GM23338 (cell line): ENCODE results near the gene GRIK2. TPM values are rescaled to one million over a fixed set of nuclear protein-coding genes. Genes with fewer than 3 reads are reported as not detected.

Source experiments
- ATAC-seq: fragments of 200-7000 bp; cut with Tn5 transposase; 3 replicates; pipeline ENCODE4 v1.9.1; 2020
- DNase-seq: peaks from one replicate; pipeline ENCODE4 v3.0.0-alpha.2; 2015; ENCODE audit warnings: low spot score
- H2AFZ ChIP-seq: fragments of 200-600 bp; sonication (generic); 2 replicates; pipeline ENCODE4 v1.8.0; 2016; ENCODE audit warnings: antibody characterized with exemption, mild to moderate bottlenecking, moderate library complexity
- H3F3A ChIP-seq: fragments of 200-600 bp; sonication (generic); replicated peaks from 2 replicates; pipeline ENCODE4 v1.8.0; 2017; ENCODE audit warnings: antibody characterized with exemption, mixed run types, low read depth
- H3K27ac ChIP-seq: fragments of 200-600 bp; sonication (generic); 2 replicates; pipeline ENCODE4 v1.6.1; 2016; ENCODE audit warnings: low read depth
- H3K27me3 ChIP-seq: fragments of 200-600 bp; sonication (generic); 2 replicates; pipeline ENCODE4 v1.8.0; 2016; ENCODE audit warnings: mild to moderate bottlenecking, mixed run types, moderate library complexity; ENCODE audit not compliant: insufficient read depth
- H3K36me3 ChIP-seq: fragments of 200-600 bp; sonication (generic); 2 replicates; pipeline ENCODE4 v1.8.0; 2016; ENCODE audit warnings: mild to moderate bottlenecking; ENCODE audit not compliant: insufficient read depth
- H3K4me1 ChIP-seq: fragments of 200-600 bp; sonication (generic); 2 replicates; pipeline ENCODE4 v1.8.0; 2016; ENCODE audit warnings: mild to moderate bottlenecking, moderate library complexity; ENCODE audit not compliant: insufficient read depth
- H3K4me2 ChIP-seq: fragments of 200-600 bp; sonication (generic); 2 replicates; pipeline ENCODE4 v1.7.1; 2017; ENCODE audit warnings: mixed run types
- H3K4me3 ChIP-seq: fragments of 200-600 bp; sonication (generic); 2 replicates; pipeline ENCODE4 v1.6.1; 2016; ENCODE audit warnings: mixed run types
- H3K79me2 ChIP-seq: fragments of 200-600 bp; sonication (generic); replicated peaks from 2 replicates; pipeline ENCODE4 v1.8.0; 2017; ENCODE audit warnings: mild to moderate bottlenecking; ENCODE audit not compliant: insufficient read depth
- H3K9me2 ChIP-seq: fragments of 200-600 bp; sonication (generic); 2 replicates; pipeline ENCODE4 v1.8.0; 2017; ENCODE audit not compliant: insufficient read depth
- H4K20me1 ChIP-seq: fragments of 200-600 bp; sonication (generic); replicated peaks from 2 replicates; pipeline ENCODE4 v1.8.0; 2017; ENCODE audit warnings: mild to moderate bottlenecking; ENCODE audit not compliant: insufficient read depth
- H3K27ac Mint-ChIP-seq: 2 replicates; pipeline ENCODE4 v1.8.0; 2020; ENCODE audit warnings: inconsistent platforms, mild to moderate bottlenecking, moderate library complexity, mixed read lengths
- H3K27me3 Mint-ChIP-seq: 3 replicates; pipeline ENCODE4 v1.8.0; 2022; ENCODE audit warnings: low read depth, mild to moderate bottlenecking, moderate library complexity, mixed read lengths, inconsistent platforms; ENCODE audit not compliant: insufficient read depth, poor library complexity
- H3K36me3 Mint-ChIP-seq: 3 replicates; pipeline ENCODE4 v1.8.0; 2021; ENCODE audit warnings: low read depth, mild to moderate bottlenecking, inconsistent platforms, moderate library complexity, mixed read lengths
- H3K4me1 Mint-ChIP-seq: 3 replicates; pipeline ENCODE4 v1.8.0; 2020; ENCODE audit warnings: mild to moderate bottlenecking, inconsistent platforms, mixed read lengths
- H3K4me3 Mint-ChIP-seq: 3 replicates; pipeline ENCODE4 v1.8.0; 2021; ENCODE audit warnings: moderate library complexity, mild to moderate bottlenecking, inconsistent platforms, mixed read lengths
- H3K9me3 Mint-ChIP-seq: 3 replicates; pipeline ENCODE4 v1.8.0; 2020; ENCODE audit warnings: moderate library complexity, mild to moderate bottlenecking, inconsistent platforms, mixed read lengths
- CREB1 ChIP-seq: fragments of 250-450 bp; sonication (Bioruptor Pico); IDR thresholded peaks from 2 replicates; pipeline ENCODE4 v1.5.0; 2020; ENCODE audit warnings: low read depth, mild to moderate bottlenecking, moderate library complexity
- CTCF ChIP-seq, 2 experiments: fragments of 200-600 bp in 1 of 2; sonication (generic) in 1 of 2; conservative IDR thresholded peaks; 2 replicates each; pipeline versions ENCODE4 v1.5.1 to v1.6.1; 2016 to 2017; ENCODE audit warnings: antibody characterized with exemption in 2 of 2, low read depth in 2 of 2, mild to moderate bottlenecking in 2 of 2, moderate library complexity in 1 of 2
- ETS1 ChIP-seq: IDR thresholded peaks from 2 replicates; pipeline ENCODE4 v1.6.1; 2016; ENCODE audit warnings: antibody characterized with exemption
- EZH2 ChIP-seq: fragments of 200-600 bp; sonication (generic); IDR thresholded peaks from one replicate; pipeline ENCODE4 v1.8.0; 2017; ENCODE audit warnings: antibody characterized with exemption, mild to moderate bottlenecking, low read depth; ENCODE audit not compliant: unreplicated experiment
- EZH2phosphoT487 ChIP-seq: fragments of 200-600 bp; sonication (generic); IDR thresholded peaks from one replicate; pipeline ENCODE4 v1.8.1; 2018; ENCODE audit warnings: antibody characterized with exemption; ENCODE audit not compliant: unreplicated experiment
- JUNB ChIP-seq: IDR thresholded peaks from one replicate; pipeline ENCODE4 v1.6.1; 2016; ENCODE audit warnings: antibody characterized with exemption; ENCODE audit not compliant: unreplicated experiment
- NANOG ChIP-seq: IDR thresholded peaks from 2 replicates; pipeline ENCODE4 v1.6.1; 2016; ENCODE audit warnings: antibody characterized with exemption, borderline replicate concordance
- POLR2AphosphoS5 ChIP-seq: IDR thresholded peaks from 2 replicates; pipeline ENCODE4 v1.6.1; 2016; ENCODE audit warnings: antibody characterized with exemption, low read depth
- REST ChIP-seq: IDR thresholded peaks from one replicate; pipeline ENCODE4 v1.6.1; 2018; ENCODE audit warnings: antibody characterized with exemption; ENCODE audit not compliant: unreplicated experiment
- STAT1 ChIP-seq: IDR thresholded peaks from one replicate; pipeline ENCODE4 v1.6.1; 2016; ENCODE audit warnings: antibody characterized with exemption; ENCODE audit not compliant: unreplicated experiment
- ZNF114 ChIP-seq: fragments of 250-450 bp; sonication (Bioruptor Pico); IDR thresholded peaks from 2 replicates; pipeline ENCODE4 v1.5.0; 2020; ENCODE audit warnings: mild to moderate bottlenecking, moderate library complexity
- ZNF331 ChIP-seq: fragments of 250-450 bp; sonication (Bioruptor Pico); IDR thresholded peaks from 2 replicates; pipeline ENCODE4 v1.5.0; 2020; ENCODE audit warnings: low read depth, mild to moderate bottlenecking, moderate library complexity
- ZNF462 ChIP-seq: fragments of 250-450 bp; sonication (Bioruptor Pico); IDR thresholded peaks from 2 replicates; pipeline ENCODE4 v1.5.0; 2020; ENCODE audit warnings: mild to moderate bottlenecking, moderate library complexity
- polyA plus RNA-seq: library from polyadenylated mRNA; unstranded; fragments of >200 nt; fragmentation: Nextera tagmentation; extraction: Ambion mirVana; gene quantifications from 2 replicates; pipeline ENCODE4 v1.2.1, GENCODE V29; 2016
- total RNA-seq: library from RNA; depleted of rRNA; stranded (reverse); fragments of >200 nt; shearing (Covaris generic); gene quantifications from 2 replicates; pipeline ENCODE4 v1.2.3, GENCODE V29; 2014

GRIK2 gene
- total and polyA plus RNA-seq, 2 experiments from 2014 or later: 0.73 to 3.0 TPM

GRCh38 chr6:101454106-101454676, 60.7 kb downstream of the GRIK2 start:
- Mint-ChIP-seq H3K27me3 (no peaks in the 10 kb centered on the region), H3K9me3 (no peaks in the 10 kb centered on the region), H3K27ac (no peak overlapping the region), H3K36me3 (no peaks in the 10 kb centered on the region), H3K4me3 (no peak overlapping the region), H3K4me1 (peaks cover 8% of the 10 kb centered on the region; the same call in 2 of the 3 replicates)
- H3K27me3 ChIP-seq: no peaks in the 10 kb centered on the region
- no peak overlapping the region for H3K27ac ChIP-seq
- H3K79me2 ChIP-seq: no peaks in the 10 kb centered on the region
- H4K20me1 ChIP-seq: no peaks in the 10 kb centered on the region
- no peaks in the 10 kb centered on the region for H3F3A ChIP-seq
- H3K4me3 ChIP-seq: no peak overlapping the region
- DNase-seq: no peak
- H3K4me2 ChIP-seq: no peak overlapping the region
- no peaks in the 10 kb centered on the region for H3K36me3 ChIP-seq
- peaks cover 4% of the 10 kb centered on the region for H3K4me1 ChIP-seq
- no peak for TF ChIP-seq ETS1
- no peak for TF ChIP-seq EZH2phosphoT487
- no peak for TF ChIP-seq ZNF114
- no peak for TF ChIP-seq CTCF (conservative IDR thresholded peaks at IDR 0.05; ENCODE audit: low read depth in 2 of 2)
- TF ChIP-seq REST: no peak
- no peak for TF ChIP-seq NANOG
- no peak for TF ChIP-seq EZH2
- TF ChIP-seq ZNF462 (CRISPR knock-in tag): no peak
- TF ChIP-seq STAT1: no peak
- TF ChIP-seq JUNB: no peak
- no peak for TF ChIP-seq ZNF331 (CRISPR knock-in tag)
- no peak for TF ChIP-seq POLR2AphosphoS5
- no peak for TF ChIP-seq CREB1 (CRISPR knock-in tag)
- no peak overlapping the region for H2AFZ ChIP-seq
- no peak for ATAC-seq
- H3K9me2 ChIP-seq: no peaks in the 10 kb centered on the region
